HCT116 (cell line): ENCODE data around the gene MAVS.
"Not testable (repeated sequence)": the region's sequence is repeated elsewhere in the genome, so short reads cannot be mapped to it uniquely, and the experiment has no call there.

Source experiments
- CTCF ChIP-seq, 3 experiments: fragments of 200-600 bp in 1 of 3; sonication (generic) in 1 of 3; IDR thresholded peaks in 2 of 3; conservative IDR thresholded peaks in 1 of 3; 2 replicates each; pipeline ENCODE4 v1.5.1; 2012 to 2017; ENCODE audit warnings: low read depth in 2 of 3, low read length in 2 of 3, antibody characterized with exemption in 1 of 3, borderline replicate concordance in 1 of 3, control low read depth in 1 of 3, mild to moderate bottlenecking in 1 of 3, mixed read lengths in 1 of 3, mixed run types in 1 of 3, moderate library complexity in 1 of 3; ENCODE audit not compliant: insufficient read depth in 1 of 3
- EGR1 ChIP-seq: IDR thresholded peaks from 2 replicates; pipeline ENCODE4 v1.6.1; 2012; ENCODE audit warnings: low read depth
- POLR2A ChIP-seq: IDR thresholded peaks from 2 replicates; pipeline ENCODE4 v1.7.0; 2011; ENCODE audit warnings: borderline replicate concordance; ENCODE audit not compliant: insufficient read depth, insufficient read length; ENCODE audit errors: extremely low read depth
- POLR2AphosphoS5 ChIP-seq: IDR thresholded peaks from 2 replicates; pipeline ENCODE4 v1.6.1; 2011; ENCODE audit warnings: mild to moderate bottlenecking, low read depth, low read length, moderate library complexity
- RAD21 ChIP-seq: IDR thresholded peaks from 2 replicates; pipeline ENCODE4 v1.6.1; 2012; ENCODE audit warnings: low read depth, mild to moderate bottlenecking
- ZBTB33 ChIP-seq: IDR thresholded peaks from 2 replicates; pipeline ENCODE4 v1.6.1; 2011; ENCODE audit warnings: mild to moderate bottlenecking, low read length, moderate library complexity; ENCODE audit not compliant: insufficient replicate concordance; ENCODE audit errors: extremely low read depth

GRCh38 chr20:3829891-3830290, 16.7 kb upstream of the MAVS start:
- TF ChIP-seq CTCF (IDR thresholded peaks at IDR 0.05 in 2 of 3, conservative IDR thresholded peaks at IDR 0.05 in 1 of 3; ENCODE audit: borderline replicate concordance in 1 of 3, insufficient read depth in 1 of 3, low read depth in 2 of 3, low read length in 2 of 3); RAD21; POLR2A; EGR1; ZBTB33; POLR2AphosphoS5: not testable (repeated sequence)
